ENCODE data around the gene ABI3BP.

ABI3BP gene

DNA sequence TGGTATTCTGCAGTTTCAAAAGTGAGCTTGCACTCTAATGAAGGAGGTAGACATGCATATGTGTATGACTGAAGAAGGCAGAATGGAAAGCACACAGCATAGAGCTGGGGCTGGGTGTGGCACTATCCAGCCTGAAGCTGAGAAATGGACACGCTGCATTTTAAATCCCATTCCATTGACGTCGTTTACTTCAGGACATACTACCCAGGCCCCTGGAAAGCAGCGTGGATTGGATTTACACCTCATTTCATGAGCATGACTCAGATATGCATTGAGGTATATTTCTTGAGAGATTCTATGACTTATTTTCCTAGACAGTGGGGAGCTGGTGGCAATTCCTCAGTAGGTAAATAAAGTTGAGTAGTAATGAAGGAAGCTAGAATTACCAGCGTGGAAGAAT is 101.4 kb downstream of the ABI3BP start:
- Mint-ChIP-seq H3K27me3 (ENCODE audit: low read depth) (peaks cover 12% of the 10 kb centered on the region), H3K36me3 (ENCODE audit: low read depth) (no peaks in the 10 kb centered on the region), H3K4me1 (no peaks in the 10 kb centered on the region), H3K9me3 (no peaks in the 10 kb centered on the region), H3K4me3 (no peak overlapping the region), H3K27ac (no peak overlapping the region)
- TF ChIP-seq CTCF (IDR thresholded peaks at IDR 0.05; ENCODE audit: unreplicated experiment in 3 of 3) = no peak

DNA sequence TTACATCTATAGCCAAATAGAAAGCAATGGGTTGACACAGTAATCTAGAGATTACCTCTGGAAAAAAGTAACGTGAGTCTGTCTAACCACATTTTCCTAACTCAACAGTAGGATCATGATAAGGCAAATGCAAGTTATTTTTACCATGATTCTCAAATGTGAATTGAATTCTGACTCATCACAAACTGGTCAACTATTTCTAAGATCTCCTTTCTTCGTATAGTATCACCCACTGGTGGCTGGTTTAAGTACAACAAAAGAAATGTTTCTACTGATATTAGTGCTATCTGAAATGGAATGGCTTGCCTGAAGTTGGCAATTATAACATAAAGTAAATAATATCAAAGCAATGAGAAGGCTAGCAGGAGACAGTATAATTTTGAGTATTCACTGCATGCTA is 102.2 kb downstream of the ABI3BP start:
- H3K27ac Mint-ChIP-seq = no peak overlapping the region
- peaks cover 12% of the 10 kb centered on the region for H3K27me3 Mint-ChIP-seq (ENCODE audit: low read depth)
- H3K4me1 Mint-ChIP-seq = no peaks in the 10 kb centered on the region
- H3K9me3 Mint-ChIP-seq = no peaks in the 10 kb centered on the region
- no peak for TF ChIP-seq CTCF (IDR thresholded peaks at IDR 0.05; ENCODE audit: unreplicated experiment in 3 of 3)
- no peak overlapping the region for H3K4me3 Mint-ChIP-seq
- no peaks in the 10 kb centered on the region for H3K36me3 Mint-ChIP-seq (ENCODE audit: low read depth)

DNA sequence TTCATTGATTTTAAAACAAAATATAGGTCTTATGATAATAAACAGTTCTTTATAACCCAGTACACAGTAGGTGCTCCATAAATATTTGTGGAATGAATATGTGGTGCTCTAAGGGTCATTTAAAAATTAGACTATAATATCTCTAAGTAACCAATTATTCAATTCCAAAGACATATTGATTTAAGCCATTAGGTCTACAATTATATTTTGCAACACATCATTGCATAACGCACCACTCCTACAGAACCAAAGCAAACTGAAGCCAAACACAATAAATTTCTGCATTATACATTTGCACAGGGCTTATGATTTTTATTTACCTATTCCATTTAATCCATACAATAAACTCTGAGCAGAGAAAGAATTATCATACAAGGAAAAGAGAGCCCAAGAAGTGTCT is 104.3 kb downstream of the ABI3BP start:
- H3K27me3 Mint-ChIP-seq (ENCODE audit: low read depth) = peaks cover 11% of the 10 kb centered on the region
- H3K4me3 Mint-ChIP-seq = no peak overlapping the region

DNA sequence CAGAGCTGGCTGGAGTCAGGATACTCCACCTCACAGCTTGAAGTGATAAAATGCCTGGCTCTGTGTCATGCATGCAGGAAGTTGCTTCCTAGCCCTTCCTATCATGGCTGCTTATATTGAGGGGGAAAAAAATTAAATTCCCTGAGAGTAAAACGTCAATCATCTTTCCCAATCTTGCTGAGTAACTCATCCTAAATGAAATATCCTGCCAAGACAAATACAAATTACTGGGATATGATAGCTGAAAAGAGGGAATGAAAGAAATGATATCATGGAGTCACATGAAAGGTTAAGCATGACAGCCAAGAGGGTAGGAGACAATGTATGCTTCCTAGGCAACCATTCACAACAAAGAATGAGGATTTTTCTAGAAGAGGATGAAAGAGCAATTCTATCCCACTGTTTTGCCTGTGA is 110.6 kb downstream of the ABI3BP start:
- Mint-ChIP-seq H3K9me3 (no peaks in the 10 kb centered on the region), H3K4me3 (no peak overlapping the region), H3K4me1 (peaks cover 29% of the 10 kb centered on the region), H3K27ac (peak overlapping the region in 2 of 3 experiments; percentile 52 to 63), H3K27me3 (ENCODE audit: low read depth) (no peaks in the 10 kb centered on the region), H3K36me3 (ENCODE audit: low read depth) (no peaks in the 10 kb centered on the region)
- TF ChIP-seq CTCF (IDR thresholded peaks at IDR 0.05; ENCODE audit: unreplicated experiment in 3 of 3) = no peak

More for the DNA sequence above, 104.3 kb downstream of the ABI3BP start:
- no peaks in the 10 kb centered on the region for H3K36me3 Mint-ChIP-seq (ENCODE audit: low read depth)
- H3K9me3 Mint-ChIP-seq = no peaks in the 10 kb centered on the region
- H3K4me1 Mint-ChIP-seq = no peaks in the 10 kb centered on the region
- no peak overlapping the region for H3K27ac Mint-ChIP-seq
- no peak for TF ChIP-seq CTCF (IDR thresholded peaks at IDR 0.05; ENCODE audit: unreplicated experiment in 3 of 3)

- no peak overlapping the region for H3K27ac Mint-ChIP-seq
- H3K9me3 Mint-ChIP-seq = no peaks in the 10 kb centered on the region
- no peak for TF ChIP-seq CTCF (IDR thresholded peaks at IDR 0.05; ENCODE audit: unreplicated experiment in 3 of 3)
- H3K4me3 Mint-ChIP-seq = no peak overlapping the region
- H3K27me3 Mint-ChIP-seq (ENCODE audit: low read depth) = no peaks in the 10 kb centered on the region
- H3K36me3 Mint-ChIP-seq (ENCODE audit: low read depth) = no peaks in the 10 kb centered on the region
- H3K4me1 Mint-ChIP-seq = peaks cover 29% of the 10 kb centered on the region
These were observed 112.4 kb downstream of the ABI3BP start for GRCh38 chr3:100880845-100881244.

DNA sequence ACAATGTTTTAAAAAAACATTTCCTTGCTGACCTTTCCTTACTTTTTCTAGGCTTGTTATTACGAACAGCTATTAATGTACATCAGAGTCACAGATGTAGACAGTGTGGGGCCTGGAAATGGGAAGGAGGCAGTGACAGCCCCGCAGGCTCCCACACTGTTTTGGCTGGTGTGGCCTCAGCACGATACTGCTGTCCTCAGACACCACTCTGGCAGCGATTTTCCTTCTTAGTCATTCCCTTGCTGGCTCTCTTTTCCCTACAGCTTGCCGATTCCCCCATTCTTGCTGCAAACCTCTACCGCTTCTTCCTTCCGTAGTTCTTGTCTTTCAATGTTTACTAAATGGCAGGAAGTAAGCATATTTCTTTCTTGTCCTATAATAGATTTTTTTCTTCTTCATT is 113.1 kb downstream of the ABI3BP start:
- Mint-ChIP-seq H3K9me3 (no peaks in the 10 kb centered on the region), H3K27me3 (ENCODE audit: low read depth) (no peaks in the 10 kb centered on the region), H3K4me3 (no peak overlapping the region), H3K36me3 (ENCODE audit: low read depth) (no peaks in the 10 kb centered on the region), H3K4me1 (peaks cover 34% of the 10 kb centered on the region), H3K27ac (peak overlapping the region in 2 of 3 experiments; percentile 2 to 75)
- no peak for TF ChIP-seq CTCF (IDR thresholded peaks at IDR 0.05; ENCODE audit: unreplicated experiment in 3 of 3)
